ENCODE data around the gene SPN.
"Not testable (repeated sequence)": the region's sequence is repeated elsewhere in the genome, so short reads cannot be mapped to it uniquely, and the experiment has no call there.

DNA sequence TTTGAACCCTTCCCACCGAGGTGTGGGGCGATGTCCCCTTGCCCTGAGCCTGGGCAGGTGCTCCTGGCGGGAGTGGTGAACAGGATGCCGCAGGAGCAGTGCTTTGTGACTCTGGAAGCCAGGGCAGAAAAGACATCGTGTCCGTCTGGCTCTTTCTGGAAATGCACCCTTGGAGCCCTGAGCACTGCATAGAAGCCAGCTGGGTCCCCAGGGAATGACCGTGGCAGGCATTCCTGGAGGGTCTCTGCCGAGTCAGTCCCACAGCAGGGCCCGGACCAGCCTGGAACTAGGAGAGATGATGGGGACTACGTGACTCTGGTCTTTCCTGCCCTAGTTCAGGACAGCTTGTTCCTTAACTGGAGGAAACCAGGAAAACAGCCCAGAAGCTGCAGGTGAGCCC, 33.7 kb upstream of the SPN start:
- TF ChIP-seq POLR2A, CTCF (IDR thresholded peaks at IDR 0.05): not testable (repeated sequence)

Data from body of pancreas (tissue), 4 donors.